Dedifferentiated amniotic fluid mesenchymal stem cell (primary cell): Measurements from ENCODE around the gene GBX1.
A peak's percentile ranks its signal among the peaks of the same experiment; 100 is the strongest.

Source experiments
- DNase-seq: peaks from one replicate; pipeline ENCODE4 v3.0.0-alpha.2; 2016; ENCODE audit errors: extremely low spot score

GBX1 gene

DNA sequence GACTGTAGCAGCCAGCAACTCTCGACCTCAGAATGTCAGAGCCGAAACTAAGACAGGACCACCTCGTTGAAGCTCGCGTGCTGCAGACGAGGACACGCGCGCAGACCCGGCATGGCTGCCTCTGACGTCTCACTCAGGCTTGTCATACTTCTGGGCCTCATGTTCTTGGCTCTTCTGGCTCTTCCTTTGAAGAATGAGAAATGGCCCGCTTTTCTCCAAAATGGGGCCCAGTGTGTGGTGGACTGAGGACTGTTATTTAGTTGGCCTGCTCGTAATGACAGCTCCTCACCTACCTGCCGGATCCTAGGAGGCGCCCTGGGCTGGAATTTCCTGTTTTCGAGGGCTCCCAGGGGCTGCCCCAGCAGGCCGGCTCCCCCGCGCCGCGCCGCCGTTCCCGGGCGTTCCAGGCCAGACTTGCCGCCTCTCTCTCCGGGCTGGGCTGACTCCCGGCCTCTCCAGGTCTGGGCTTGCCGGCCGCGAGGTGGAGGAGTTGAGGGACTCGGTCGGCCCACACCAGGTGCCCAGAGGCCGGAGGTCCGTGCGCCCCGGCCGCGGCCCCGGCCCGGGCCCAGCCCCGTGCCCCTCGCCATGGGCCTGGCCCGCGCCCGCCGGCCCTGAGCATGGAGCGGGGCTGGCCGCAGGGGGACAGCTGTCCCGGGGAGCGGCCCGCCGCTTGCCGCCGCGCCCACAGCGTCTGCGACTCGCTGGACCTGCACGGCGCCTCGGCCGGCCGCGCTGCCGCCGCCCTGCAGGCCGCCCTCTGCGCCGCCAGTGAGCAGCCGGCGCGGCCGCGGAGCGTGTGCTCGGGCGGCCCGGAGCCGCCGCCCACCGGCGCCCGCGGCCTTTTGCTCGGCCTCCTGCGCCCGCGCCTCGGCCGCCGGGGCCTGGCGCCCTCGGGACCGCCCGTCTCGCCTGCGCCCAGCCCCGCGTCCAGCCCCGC, 53.1 kb downstream of the GBX1 start:
- no peak for DNase-seq

DNA sequence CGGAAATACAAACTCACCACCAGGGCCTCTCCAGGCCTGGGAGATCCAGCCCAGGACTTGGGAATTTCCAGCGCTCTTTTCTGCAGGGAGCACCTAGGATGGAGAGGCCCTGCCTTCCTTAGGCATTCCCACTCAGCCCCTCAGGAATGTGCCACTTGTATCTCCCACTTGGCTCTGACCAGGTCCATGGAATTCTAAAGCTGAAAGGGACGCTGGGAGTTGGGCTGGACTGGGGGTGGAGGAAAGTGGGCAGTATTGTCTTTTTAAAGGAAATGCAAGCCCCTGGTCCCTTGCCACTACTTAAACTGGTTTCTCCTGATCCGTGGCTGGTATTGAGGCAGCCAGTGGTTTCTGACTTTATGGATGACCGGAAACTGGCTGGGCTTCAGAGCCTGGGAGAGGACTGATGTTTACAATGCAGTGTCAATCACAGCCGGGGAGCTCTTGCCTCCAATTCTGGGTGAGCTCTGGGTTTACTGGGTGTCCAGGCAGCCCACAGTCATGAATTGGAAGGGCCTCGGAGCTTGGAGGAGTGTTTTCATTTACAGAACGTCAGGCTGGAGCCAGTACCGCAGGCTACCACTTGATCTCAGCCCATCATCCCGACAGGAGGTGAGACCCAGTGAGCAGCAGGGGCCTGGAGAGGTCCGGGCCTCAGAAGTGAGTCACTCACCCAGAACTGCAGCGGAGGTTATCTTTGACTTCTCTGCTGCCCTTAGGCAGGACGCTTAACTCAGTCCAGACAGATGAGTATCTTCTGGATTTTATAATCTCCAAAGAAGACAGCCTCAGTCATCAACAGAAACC, 53.9 kb downstream of the GBX1 start:
- peak; percentile 64 for DNase-seq

DNA sequence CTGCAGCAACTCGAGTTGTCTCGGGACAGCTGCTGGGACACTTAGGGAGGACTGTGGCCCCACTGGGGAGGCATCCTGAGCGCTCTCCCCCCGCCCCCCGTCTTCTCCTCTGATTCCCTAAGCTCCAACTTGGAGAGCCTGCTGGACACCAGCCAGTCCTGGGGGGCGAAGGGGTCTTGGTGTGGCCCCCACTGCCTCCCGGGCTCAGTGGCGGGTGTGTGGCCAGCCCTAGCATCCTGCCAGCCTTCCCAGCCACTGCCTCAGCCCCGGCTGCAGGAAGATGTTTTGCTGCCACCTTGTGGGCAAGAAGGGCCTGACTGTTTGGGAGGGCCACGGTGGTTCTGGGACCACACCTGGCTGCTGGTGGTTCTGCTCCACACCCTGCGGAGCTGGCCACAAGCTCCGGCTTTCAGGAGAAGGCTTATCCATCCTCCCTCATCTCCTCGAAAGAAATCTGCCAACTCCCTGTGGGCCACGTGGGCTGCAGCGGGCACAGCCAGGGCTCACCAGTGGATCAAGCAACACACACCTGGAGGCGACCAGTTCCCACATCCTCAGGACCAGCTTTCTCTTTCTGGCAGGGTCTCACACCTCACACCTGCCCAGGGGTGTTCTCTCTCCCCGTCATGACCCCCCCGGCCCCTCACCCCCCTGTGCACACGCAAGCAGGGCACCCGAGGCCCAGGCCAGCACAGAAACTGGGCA, 56.4 kb downstream of the GBX1 start:
- peak; percentile 43 for DNase-seq

DNA sequence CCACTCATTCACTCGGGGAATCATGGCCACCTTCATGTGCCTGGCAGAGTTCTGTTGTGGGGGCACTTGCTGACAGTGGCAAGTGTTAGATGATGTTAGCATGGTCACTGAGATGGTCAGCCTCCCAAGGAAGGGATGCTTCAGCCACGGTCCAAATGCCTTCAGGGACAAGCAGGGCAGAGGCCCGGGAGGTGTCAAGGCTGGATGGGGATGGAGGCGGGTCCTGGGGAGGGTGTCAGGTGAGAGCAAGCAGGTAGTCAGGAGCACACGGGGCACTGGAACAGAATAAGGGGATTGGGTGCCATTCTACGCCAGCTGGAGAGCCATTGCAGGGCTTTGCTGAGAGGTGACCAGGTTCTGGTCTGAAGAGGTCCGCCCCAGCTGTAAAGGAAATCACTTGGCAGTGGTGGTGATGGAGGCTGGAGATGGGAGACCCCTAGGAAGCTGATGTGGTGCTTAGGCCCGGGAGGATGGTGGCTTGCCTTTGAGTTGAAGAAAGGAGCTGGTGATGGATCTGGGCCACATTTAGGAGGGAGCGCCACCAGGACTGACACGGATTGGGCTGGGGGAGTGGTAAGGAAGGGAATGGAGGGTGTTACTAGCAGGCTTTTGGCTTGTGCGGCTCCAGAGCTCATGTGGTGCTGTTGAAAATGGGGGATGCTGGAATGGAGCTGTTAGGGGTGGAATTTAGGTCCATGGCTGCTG, 57.1 kb downstream of the GBX1 start:
- no peak for DNase-seq

DNA sequence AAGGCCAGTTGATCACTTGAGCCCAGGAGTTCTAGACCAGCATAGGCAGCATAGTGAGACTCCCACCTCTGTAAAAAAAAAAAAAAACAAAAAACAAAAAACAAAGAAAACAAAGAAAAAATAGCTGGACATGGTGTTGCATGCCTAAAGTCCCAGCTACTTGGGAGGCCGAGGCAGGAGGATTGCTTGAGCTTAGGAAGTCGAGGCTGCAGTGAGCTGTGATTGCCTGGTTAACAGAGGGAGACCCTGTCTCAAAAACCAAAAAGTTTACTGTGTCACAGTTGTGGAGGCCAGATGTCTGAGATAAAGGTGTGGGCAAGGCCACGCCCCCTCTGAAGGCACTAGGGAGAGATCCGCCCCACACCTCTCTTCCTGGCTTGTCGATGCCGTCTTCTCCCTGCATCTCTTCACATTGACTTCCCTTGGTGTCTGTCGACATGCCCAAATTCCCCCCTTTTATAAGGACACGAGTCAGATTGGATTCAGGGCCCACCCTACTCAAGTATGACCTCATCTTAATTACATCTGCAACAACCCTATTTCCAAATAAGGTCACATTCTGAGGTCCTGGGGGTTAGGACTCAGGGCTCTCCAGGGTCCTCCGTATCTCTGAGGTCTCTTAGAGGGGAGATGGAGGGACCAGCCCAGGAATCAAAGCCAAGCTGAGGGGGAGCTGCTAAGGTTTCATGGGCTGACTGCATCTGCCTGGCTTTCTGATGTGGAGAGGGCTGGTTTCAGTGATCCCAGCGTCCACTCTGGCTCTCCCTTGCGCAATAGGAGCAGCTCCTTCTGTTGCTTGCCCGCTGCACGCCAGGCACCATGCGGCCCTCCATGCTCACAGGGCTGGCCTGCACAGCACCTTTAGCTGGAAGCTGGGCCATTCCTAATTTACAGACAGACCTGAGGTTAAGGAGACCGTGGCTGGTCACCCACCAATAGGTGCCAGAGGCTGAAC, 58.1 kb downstream of the GBX1 start:
- no peak for DNase-seq

DNA sequence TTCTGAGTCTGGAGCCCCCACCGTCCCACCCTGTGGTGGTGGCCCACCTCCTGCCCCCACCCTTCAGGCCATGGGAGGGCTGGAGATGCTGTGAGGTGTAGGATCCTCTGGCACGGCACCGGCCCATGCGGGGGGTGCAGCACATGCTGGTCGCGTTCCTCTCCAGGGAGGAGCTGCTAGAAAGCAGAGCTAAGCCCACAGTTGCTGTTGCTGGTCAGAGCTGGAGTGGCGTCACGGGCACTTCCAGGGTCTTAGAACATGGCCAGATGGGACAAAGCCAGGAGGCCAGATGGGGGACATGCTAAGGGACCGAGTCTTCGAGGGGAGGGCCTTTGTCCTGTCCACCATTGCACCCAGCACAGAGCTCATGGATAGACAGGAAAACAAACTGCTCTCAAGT, 59.6 kb downstream of the GBX1 start:
- DNase-seq = no peak

DNA sequence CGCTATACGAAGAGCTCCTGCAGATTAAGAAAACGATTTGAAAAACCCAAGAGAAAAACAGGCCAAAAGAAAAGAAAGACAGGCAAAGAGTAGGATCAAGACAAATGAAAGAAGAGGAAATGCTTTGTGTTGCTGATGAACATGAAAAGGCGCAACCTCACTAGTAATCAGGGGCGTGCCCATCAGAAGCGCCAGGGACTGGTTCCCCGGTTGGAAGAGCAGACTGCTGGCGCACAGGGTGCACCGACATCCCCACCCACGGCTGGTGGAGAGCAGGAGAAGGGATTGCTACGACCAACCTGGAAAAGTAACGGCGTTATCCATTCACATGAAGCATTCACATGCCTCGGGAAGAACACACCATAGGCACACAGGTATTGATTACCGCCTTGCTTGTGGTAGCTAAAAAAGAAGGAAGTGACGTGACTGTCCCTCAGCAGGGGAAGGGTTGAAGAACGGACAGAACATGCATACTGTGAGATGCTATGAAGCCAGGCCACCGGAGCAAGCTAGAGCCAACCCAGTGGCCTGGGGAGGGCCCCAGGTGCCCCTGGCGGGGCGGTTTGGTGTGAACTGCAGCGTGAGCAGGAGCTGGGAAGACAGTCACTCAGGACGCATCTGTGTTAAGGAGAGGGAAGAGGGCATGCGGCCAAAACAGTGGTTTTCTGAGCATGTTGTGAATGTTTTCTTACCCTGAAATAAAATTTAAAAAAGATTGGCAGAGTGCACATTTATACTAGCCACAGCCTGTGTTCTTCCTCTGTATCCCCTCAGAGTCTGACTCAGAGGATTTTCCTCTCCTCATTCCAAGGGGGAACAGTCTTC, 62.9 kb downstream of the GBX1 start:
- peak; percentile 31 for DNase-seq

DNA sequence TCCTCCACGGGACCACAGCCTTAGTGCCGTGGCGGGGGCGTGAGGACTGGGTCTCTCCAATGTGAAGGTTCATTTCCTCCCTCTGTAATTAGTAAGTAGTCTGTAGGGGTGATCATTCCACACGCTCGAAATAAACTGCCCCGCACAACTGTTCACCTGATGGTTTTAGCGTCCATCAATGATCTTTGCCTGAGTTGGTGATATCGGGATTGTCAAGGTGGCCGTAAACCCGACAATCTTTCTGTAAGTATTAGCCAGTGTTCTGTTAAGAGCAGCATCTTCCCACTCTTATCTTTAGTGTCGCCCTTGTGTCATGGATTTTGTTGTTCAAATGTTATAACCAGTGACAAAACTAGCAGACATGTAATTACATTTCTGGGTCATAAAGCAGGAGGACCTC, 63.5 kb downstream of the GBX1 start:
- no peak for DNase-seq

DNA sequence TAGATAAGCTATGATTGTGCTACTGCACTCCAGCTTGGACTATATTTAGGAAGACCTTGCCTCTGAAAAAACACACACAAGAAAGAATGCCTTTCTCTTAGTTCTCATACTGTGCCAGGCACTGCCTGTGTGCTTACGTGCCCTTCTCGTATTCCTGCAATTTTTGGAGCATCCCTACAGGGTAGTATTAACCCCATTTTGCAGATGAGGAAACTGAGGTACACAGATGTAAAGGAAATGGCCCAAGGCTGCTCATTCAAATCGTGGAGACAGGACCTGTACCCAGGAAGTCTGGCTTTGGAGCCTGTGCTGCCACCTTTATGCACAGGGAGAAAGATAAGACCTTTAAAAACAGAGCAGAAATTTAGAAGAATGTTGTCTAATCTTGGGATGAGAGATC, 64.5 kb downstream of the GBX1 start:
- no peak for DNase-seq

DNA sequence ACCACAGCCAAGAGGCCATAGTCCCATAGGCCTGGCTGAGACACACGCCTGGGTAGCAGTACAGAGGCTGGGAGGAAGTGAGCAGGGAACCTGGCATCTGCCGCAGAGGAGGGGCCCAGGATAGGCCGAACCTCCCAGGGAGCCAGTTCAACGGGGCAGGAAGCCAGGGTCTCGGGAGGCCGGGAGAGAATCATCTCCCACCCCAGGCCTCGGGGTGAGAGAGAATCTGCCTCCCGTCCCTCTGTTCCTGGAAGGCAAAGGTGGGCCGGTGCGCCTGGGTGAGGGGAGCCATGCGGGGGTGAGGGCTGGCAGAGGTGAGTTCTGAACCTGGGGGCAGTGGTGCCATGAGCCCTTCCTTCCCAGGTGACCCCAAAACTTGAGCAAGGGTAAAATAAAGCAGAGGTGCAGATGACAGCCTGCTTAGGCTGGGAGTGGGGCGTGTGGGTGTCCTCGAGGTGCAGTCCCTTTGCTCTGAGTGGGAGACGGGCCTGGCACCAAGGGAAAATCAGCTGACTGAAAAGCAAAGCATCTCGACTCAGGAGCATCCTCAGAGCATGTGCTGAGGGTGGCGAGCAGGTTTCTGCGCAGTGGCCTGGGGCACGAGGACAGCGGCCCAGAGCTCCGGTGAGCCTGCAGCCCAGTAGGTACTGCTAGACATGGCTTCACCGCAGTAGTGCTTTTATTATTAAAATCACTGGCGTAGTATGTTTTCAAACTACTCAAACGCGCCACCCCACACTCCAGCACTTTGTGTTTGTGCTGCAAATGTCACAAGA, 65.7 kb downstream of the GBX1 start:
- DNase-seq = no peak

DNA sequence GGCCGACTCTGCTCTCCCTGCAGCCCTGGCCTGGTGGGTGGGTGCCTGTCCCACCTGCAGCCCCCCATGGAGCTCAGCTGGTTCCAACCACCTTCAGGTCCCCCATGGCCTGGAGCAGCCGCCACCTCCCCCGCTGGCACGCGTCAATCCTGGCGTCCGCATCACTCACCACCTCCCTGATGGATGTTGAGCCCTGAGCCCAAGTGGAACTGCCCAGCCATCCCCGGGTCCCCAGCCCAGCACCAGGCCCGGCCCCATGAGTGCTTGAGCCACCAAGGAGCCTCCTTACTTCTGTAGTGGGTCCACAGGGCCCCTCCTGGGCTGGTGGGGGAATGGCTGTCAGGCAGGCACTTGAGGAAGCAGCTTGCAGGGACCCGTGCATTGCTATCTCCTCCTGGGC, 66.6 kb downstream of the GBX1 start:
- no peak for DNase-seq

DNA sequence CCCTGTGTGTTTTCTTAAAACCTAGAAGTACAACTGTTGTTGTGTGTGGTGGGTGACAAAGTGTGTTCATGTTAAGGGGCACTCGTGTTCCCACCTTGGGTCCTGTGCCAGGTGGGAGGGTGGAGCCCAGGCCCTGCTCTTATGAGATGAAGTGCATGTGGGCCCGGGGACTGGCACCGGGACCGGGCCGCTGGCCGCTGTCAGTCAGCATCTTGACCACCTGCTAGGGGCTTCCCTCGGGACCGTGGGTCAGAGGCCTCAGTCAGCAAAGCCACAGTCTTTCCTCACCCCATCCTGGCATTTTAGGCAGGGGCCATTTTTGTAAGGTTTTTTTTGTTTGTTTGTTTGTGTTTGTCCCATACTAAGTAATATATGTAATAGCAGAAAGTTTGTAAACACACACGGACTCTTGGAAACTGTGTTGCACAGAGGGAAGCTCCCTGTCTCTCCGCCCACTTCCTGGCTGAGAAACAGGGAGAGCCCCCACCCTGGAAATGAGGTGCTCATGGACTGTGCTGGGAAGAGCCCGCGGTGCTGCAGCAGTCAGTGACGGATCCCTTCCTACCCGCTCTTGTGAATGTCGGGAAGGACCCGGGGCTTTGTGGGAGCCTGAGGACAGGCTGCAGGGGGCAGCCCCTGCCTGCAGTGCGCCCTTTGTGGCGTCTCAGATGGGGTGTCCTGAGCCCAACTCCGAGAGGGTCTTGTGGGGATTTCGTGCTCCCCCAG, 67.8 kb downstream of the GBX1 start:
- DNase-seq = no peak
